GM23338 (cell line): Measurements from ENCODE around the gene LGALS7. TPM values are rescaled to one million over a fixed set of nuclear protein-coding genes. Genes with fewer than 3 reads are reported as not detected.

Source experiments
- ATAC-seq: fragments of 200-7000 bp; cut with Tn5 transposase; 3 replicates; pipeline ENCODE4 v1.9.1; 2020
- DNase-seq: peaks from one replicate; pipeline ENCODE4 v3.0.0-alpha.2; 2015; ENCODE audit warnings: low spot score
- H2AFZ ChIP-seq: fragments of 200-600 bp; sonication (generic); 2 replicates; pipeline ENCODE4 v1.8.0; 2016; ENCODE audit warnings: antibody characterized with exemption, mild to moderate bottlenecking, moderate library complexity
- H3F3A ChIP-seq: fragments of 200-600 bp; sonication (generic); replicated peaks from 2 replicates; pipeline ENCODE4 v1.8.0; 2017; ENCODE audit warnings: antibody characterized with exemption, mixed run types, low read depth
- H3K27ac ChIP-seq: fragments of 200-600 bp; sonication (generic); 2 replicates; pipeline ENCODE4 v1.6.1; 2016; ENCODE audit warnings: low read depth
- H3K27me3 ChIP-seq: fragments of 200-600 bp; sonication (generic); 2 replicates; pipeline ENCODE4 v1.8.0; 2016; ENCODE audit warnings: mild to moderate bottlenecking, mixed run types, moderate library complexity; ENCODE audit not compliant: insufficient read depth
- H3K36me3 ChIP-seq: fragments of 200-600 bp; sonication (generic); 2 replicates; pipeline ENCODE4 v1.8.0; 2016; ENCODE audit warnings: mild to moderate bottlenecking; ENCODE audit not compliant: insufficient read depth
- H3K4me1 ChIP-seq: fragments of 200-600 bp; sonication (generic); 2 replicates; pipeline ENCODE4 v1.8.0; 2016; ENCODE audit warnings: mild to moderate bottlenecking, moderate library complexity; ENCODE audit not compliant: insufficient read depth
- H3K4me2 ChIP-seq: fragments of 200-600 bp; sonication (generic); 2 replicates; pipeline ENCODE4 v1.7.1; 2017; ENCODE audit warnings: mixed run types
- H3K4me3 ChIP-seq: fragments of 200-600 bp; sonication (generic); 2 replicates; pipeline ENCODE4 v1.6.1; 2016; ENCODE audit warnings: mixed run types
- H3K79me2 ChIP-seq: fragments of 200-600 bp; sonication (generic); replicated peaks from 2 replicates; pipeline ENCODE4 v1.8.0; 2017; ENCODE audit warnings: mild to moderate bottlenecking; ENCODE audit not compliant: insufficient read depth
- H3K9me2 ChIP-seq: fragments of 200-600 bp; sonication (generic); 2 replicates; pipeline ENCODE4 v1.8.0; 2017; ENCODE audit not compliant: insufficient read depth
- H4K20me1 ChIP-seq: fragments of 200-600 bp; sonication (generic); replicated peaks from 2 replicates; pipeline ENCODE4 v1.8.0; 2017; ENCODE audit warnings: mild to moderate bottlenecking; ENCODE audit not compliant: insufficient read depth
- H3K27ac Mint-ChIP-seq: 2 replicates; pipeline ENCODE4 v1.8.0; 2020; ENCODE audit warnings: inconsistent platforms, mild to moderate bottlenecking, moderate library complexity, mixed read lengths
- H3K27me3 Mint-ChIP-seq: 3 replicates; pipeline ENCODE4 v1.8.0; 2022; ENCODE audit warnings: low read depth, mild to moderate bottlenecking, moderate library complexity, mixed read lengths, inconsistent platforms; ENCODE audit not compliant: insufficient read depth, poor library complexity
- H3K36me3 Mint-ChIP-seq: 3 replicates; pipeline ENCODE4 v1.8.0; 2021; ENCODE audit warnings: low read depth, mild to moderate bottlenecking, inconsistent platforms, moderate library complexity, mixed read lengths
- H3K4me1 Mint-ChIP-seq: 3 replicates; pipeline ENCODE4 v1.8.0; 2020; ENCODE audit warnings: mild to moderate bottlenecking, inconsistent platforms, mixed read lengths
- H3K4me3 Mint-ChIP-seq: 3 replicates; pipeline ENCODE4 v1.8.0; 2021; ENCODE audit warnings: moderate library complexity, mild to moderate bottlenecking, inconsistent platforms, mixed read lengths
- H3K9me3 Mint-ChIP-seq: 3 replicates; pipeline ENCODE4 v1.8.0; 2020; ENCODE audit warnings: moderate library complexity, mild to moderate bottlenecking, inconsistent platforms, mixed read lengths
- EZH2 ChIP-seq: fragments of 200-600 bp; sonication (generic); IDR thresholded peaks from one replicate; pipeline ENCODE4 v1.8.0; 2017; ENCODE audit warnings: antibody characterized with exemption, mild to moderate bottlenecking, low read depth; ENCODE audit not compliant: unreplicated experiment
- EZH2phosphoT487 ChIP-seq: fragments of 200-600 bp; sonication (generic); IDR thresholded peaks from one replicate; pipeline ENCODE4 v1.8.1; 2018; ENCODE audit warnings: antibody characterized with exemption; ENCODE audit not compliant: unreplicated experiment
- JUNB ChIP-seq: IDR thresholded peaks from one replicate; pipeline ENCODE4 v1.6.1; 2016; ENCODE audit warnings: antibody characterized with exemption; ENCODE audit not compliant: unreplicated experiment
- STAT1 ChIP-seq: IDR thresholded peaks from one replicate; pipeline ENCODE4 v1.6.1; 2016; ENCODE audit warnings: antibody characterized with exemption; ENCODE audit not compliant: unreplicated experiment
- ZNF114 ChIP-seq: fragments of 250-450 bp; sonication (Bioruptor Pico); IDR thresholded peaks from 2 replicates; pipeline ENCODE4 v1.5.0; 2020; ENCODE audit warnings: mild to moderate bottlenecking, moderate library complexity
- ZNF331 ChIP-seq: fragments of 250-450 bp; sonication (Bioruptor Pico); IDR thresholded peaks from 2 replicates; pipeline ENCODE4 v1.5.0; 2020; ENCODE audit warnings: low read depth, mild to moderate bottlenecking, moderate library complexity
- polyA plus RNA-seq: library from polyadenylated mRNA; unstranded; fragments of >200 nt; fragmentation: Nextera tagmentation; extraction: Ambion mirVana; gene quantifications from 2 replicates; pipeline ENCODE4 v1.2.1, GENCODE V29; 2016
- total RNA-seq: library from RNA; depleted of rRNA; stranded (reverse); fragments of >200 nt; shearing (Covaris generic); gene quantifications from 2 replicates; pipeline ENCODE4 v1.2.3, GENCODE V29; 2014
- TF ChIP-seq, protein P1 (sequence below), 2 experiments: fragments of 200-600 bp in 1 of 2; sonication (generic) in 1 of 2; conservative IDR thresholded peaks; 2 replicates each; pipeline versions ENCODE4 v1.5.1 to v1.6.1; 2016 to 2017; ENCODE audit warnings: antibody characterized with exemption in 2 of 2, low read depth in 2 of 2, mild to moderate bottlenecking in 2 of 2, moderate library complexity in 1 of 2
- TF ChIP-seq, protein P2 (sequence below): IDR thresholded peaks from 2 replicates; pipeline ENCODE4 v1.6.1; 2016; ENCODE audit warnings: antibody characterized with exemption
- TF ChIP-seq, protein P3 (sequence below): IDR thresholded peaks from one replicate; pipeline ENCODE4 v1.6.1; 2018; ENCODE audit warnings: antibody characterized with exemption; ENCODE audit not compliant: unreplicated experiment

Gene LGALS7
- total and polyA plus RNA-seq, 2 experiments from 2014 or later: 1.6 TPM; not detected in 1

DNA sequence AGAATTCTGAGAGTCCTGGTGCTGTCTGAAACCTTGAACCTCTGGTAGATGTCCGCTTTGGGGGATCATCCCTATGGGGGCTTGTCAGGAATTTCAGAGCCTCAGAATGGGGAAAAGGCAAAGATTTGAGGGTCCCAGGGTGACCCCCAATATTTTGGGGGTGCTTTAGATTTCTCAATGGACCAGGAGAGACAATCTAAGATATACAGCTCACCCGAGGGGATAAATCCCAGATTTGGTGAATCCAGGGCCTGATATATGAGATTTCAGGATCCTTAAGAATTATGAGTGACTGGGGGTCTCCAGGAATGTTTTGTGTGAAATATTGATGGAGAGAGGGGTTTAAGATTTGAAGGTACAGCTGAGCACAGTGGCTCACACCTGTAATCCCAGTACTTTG is 32.4 kb downstream of the LGALS7 start (continued):
- TF ChIP-seq, protein P1, sequence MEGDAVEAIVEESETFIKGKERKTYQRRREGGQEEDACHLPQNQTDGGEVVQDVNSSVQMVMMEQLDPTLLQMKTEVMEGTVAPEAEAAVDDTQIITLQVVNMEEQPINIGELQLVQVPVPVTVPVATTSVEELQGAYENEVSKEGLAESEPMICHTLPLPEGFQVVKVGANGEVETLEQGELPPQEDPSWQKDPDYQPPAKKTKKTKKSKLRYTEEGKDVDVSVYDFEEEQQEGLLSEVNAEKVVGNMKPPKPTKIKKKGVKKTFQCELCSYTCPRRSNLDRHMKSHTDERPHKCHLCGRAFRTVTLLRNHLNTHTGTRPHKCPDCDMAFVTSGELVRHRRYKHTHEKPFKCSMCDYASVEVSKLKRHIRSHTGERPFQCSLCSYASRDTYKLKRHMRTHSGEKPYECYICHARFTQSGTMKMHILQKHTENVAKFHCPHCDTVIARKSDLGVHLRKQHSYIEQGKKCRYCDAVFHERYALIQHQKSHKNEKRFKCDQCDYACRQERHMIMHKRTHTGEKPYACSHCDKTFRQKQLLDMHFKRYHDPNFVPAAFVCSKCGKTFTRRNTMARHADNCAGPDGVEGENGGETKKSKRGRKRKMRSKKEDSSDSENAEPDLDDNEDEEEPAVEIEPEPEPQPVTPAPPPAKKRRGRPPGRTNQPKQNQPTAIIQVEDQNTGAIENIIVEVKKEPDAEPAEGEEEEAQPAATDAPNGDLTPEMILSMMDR (conservative IDR thresholded peaks at IDR 0.05; ENCODE audit: low read depth in 2 of 2): no peak
- TF ChIP-seq, protein P2, sequence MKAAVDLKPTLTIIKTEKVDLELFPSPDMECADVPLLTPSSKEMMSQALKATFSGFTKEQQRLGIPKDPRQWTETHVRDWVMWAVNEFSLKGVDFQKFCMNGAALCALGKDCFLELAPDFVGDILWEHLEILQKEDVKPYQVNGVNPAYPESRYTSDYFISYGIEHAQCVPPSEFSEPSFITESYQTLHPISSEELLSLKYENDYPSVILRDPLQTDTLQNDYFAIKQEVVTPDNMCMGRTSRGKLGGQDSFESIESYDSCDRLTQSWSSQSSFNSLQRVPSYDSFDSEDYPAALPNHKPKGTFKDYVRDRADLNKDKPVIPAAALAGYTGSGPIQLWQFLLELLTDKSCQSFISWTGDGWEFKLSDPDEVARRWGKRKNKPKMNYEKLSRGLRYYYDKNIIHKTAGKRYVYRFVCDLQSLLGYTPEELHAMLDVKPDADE: no peak
- no peak for TF ChIP-seq EZH2phosphoT487
- no peak for TF ChIP-seq STAT1
- TF ChIP-seq ZNF331 (CRISPR knock-in tag): no peak
- TF ChIP-seq JUNB: no peak
- no peak for TF ChIP-seq ZNF114 (CRISPR knock-in tag)
- TF ChIP-seq, protein P3, sequence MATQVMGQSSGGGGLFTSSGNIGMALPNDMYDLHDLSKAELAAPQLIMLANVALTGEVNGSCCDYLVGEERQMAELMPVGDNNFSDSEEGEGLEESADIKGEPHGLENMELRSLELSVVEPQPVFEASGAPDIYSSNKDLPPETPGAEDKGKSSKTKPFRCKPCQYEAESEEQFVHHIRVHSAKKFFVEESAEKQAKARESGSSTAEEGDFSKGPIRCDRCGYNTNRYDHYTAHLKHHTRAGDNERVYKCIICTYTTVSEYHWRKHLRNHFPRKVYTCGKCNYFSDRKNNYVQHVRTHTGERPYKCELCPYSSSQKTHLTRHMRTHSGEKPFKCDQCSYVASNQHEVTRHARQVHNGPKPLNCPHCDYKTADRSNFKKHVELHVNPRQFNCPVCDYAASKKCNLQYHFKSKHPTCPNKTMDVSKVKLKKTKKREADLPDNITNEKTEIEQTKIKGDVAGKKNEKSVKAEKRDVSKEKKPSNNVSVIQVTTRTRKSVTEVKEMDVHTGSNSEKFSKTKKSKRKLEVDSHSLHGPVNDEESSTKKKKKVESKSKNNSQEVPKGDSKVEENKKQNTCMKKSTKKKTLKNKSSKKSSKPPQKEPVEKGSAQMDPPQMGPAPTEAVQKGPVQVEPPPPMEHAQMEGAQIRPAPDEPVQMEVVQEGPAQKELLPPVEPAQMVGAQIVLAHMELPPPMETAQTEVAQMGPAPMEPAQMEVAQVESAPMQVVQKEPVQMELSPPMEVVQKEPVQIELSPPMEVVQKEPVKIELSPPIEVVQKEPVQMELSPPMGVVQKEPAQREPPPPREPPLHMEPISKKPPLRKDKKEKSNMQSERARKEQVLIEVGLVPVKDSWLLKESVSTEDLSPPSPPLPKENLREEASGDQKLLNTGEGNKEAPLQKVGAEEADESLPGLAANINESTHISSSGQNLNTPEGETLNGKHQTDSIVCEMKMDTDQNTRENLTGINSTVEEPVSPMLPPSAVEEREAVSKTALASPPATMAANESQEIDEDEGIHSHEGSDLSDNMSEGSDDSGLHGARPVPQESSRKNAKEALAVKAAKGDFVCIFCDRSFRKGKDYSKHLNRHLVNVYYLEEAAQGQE: no peak
- TF ChIP-seq EZH2: no peak

DNA sequence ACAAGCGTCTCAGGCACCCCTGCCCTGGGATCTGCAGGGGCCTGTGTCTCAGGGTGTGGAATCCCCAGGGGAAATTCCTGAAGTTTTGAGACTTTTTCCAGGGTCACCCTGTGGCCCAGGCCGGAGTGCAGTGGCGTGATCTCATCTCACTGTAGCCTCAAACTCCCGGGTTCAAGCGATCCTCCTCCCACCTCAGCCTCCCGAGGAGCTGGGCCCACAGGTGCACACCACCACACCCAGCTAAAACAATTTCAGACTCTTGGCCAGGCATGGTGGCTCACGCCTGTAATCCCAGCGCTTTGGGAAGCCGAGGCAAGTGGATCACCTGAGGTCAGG is 33.1 kb downstream of the LGALS7 start:
- H3K27me3 ChIP-seq: peaks cover 10% of the 10 kb centered on the region
- no peak overlapping the region for H3K27ac ChIP-seq
- no peaks in the 10 kb centered on the region for H3K9me2 ChIP-seq
- ATAC-seq (no peak), DNase-seq (no peak)
- no peak overlapping the region for H3K4me2 ChIP-seq
- no peak overlapping the region for H3K4me3 ChIP-seq
- H3K79me2 ChIP-seq: no peaks in the 10 kb centered on the region
- H3K36me3 ChIP-seq: no peaks in the 10 kb centered on the region
- Mint-ChIP-seq H3K36me3 (peaks cover 4% of the 10 kb centered on the region; the same call in 1 of the 3 replicates), H3K27me3 (peaks cover 32% of the 10 kb centered on the region), H3K4me1 (peaks cover 5% of the 10 kb centered on the region), H3K27ac (no peak overlapping the region), H3K9me3 (no peaks in the 10 kb centered on the region; the same call in 1 of the 3 replicates), H3K4me3 (no peak overlapping the region)
- H2AFZ ChIP-seq: no peak overlapping the region
- H4K20me1 ChIP-seq: no peaks in the 10 kb centered on the region
- peaks cover under 1% of the 10 kb centered on the region; the same call in 1 of the 2 replicates for H3K4me1 ChIP-seq
- no peaks in the 10 kb centered on the region for H3F3A ChIP-seq
- no peak for TF ChIP-seq ZNF114 (CRISPR knock-in tag)
- TF ChIP-seq EZH2phosphoT487: no peak
- TF ChIP-seq, protein P3: no peak
- TF ChIP-seq, protein P2: no peak
- TF ChIP-seq STAT1: no peak
